Mucosa of rectum (tissue), 2 donors: ENCODE measurements around the gene GRB2.

Experiments used
- H3K27ac ChIP-seq, 2 donors: one replicate each; pipeline ENCODE4 v1.7.0; 2013; ENCODE audit warnings: inconsistent platforms in 2 of 2, low read depth in 2 of 2, low read length in 2 of 2
- H3K27me3 ChIP-seq, 2 donors: one replicate each; pipeline ENCODE4 v1.7.0; 2013; ENCODE audit warnings: low read length in 2 of 2; ENCODE audit not compliant: control insufficient read depth in 2 of 2, insufficient read depth in 2 of 2
- H3K36me3 ChIP-seq, 2 donors: one replicate each; pipeline ENCODE4 v1.7.0; 2013; ENCODE audit warnings: low read length in 2 of 2; ENCODE audit not compliant: control insufficient read depth in 2 of 2, insufficient read depth in 2 of 2
- H3K4me1 ChIP-seq, 2 donors: one replicate each; pipeline ENCODE4 v1.7.0; 2013; ENCODE audit warnings: low read length in 2 of 2, mild to moderate bottlenecking in 1 of 2; ENCODE audit not compliant: control insufficient read depth in 2 of 2, insufficient read depth in 2 of 2
- H3K4me3 ChIP-seq, 2 donors: one replicate each; pipeline ENCODE4 v1.7.0; 2013; ENCODE audit warnings: low read length in 2 of 2
- H3K9ac ChIP-seq, 2 donors: one replicate each; pipeline ENCODE4 v1.7.0; 2013; ENCODE audit warnings: low read length in 2 of 2, low read depth in 1 of 2, mild to moderate bottlenecking in 1 of 2
- H3K9me3 ChIP-seq, 2 donors: one replicate each; pipeline ENCODE4 v1.7.0; 2013; ENCODE audit warnings: low read length in 2 of 2; ENCODE audit not compliant: control insufficient read depth in 2 of 2
- donor health status: healthy.
- donor health status: Normal muscosa, but diverticular disease.

The GRB2 gene

DNA sequence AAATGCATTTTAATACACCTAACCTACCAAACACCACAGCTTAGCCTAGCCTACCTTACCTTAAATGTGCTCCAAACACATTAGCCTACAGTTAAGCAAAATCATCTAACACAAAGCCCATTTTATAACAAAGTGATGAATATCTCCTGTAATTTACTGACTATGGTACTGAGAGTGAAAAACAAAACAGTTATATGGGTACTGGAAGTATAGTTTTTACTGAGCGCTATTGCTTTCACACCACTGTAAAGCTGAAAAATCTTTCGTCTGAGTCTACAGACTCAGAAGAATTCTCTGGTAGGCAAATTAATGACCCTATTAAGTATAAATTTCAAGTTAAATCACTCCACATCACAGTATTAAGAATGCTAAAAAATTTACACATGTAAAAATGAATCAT lies 3.5 kb downstream of the GRB2 start:
- Histone ChIP-seq H3K27me3 (no peaks in the 10 kb centered on the region), H3K4me3 (no peak overlapping the region), H3K36me3 (no peaks in the 10 kb centered on the region), H3K9ac (no peak overlapping the region), H3K9me3 (no peaks in the 10 kb centered on the region), H3K4me1 (peaks cover 7 to 18% of the 10 kb centered on the region in 2 donors), H3K27ac (no peak overlapping the region)

DNA sequence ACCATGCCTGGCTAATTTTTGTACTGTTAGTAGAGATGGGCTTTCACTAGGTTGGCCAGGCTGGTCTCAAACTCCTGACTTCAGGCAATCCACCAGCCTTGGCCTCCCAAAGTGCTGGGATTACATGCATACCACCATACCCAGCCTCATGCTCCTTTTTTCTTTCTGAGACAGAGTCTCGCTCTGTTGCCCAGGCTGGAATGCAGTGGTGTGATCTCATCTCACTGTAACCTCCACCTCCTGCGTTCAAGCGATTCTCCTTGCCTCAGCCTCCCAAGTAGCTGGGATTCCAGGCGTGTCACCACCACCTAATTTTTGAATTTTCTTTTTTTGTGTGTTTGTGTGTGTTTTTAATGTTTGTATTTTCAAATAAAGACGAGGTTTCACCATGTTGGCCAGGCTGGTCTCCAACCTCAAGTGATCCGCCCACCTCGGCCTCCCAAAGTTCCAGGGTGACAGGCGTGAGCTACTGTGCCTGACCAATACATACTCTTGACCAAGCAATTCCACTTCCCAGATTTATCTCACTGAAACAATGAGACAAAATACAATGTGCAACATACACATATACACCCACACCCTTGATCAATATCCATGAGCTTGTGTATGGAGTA lies 5.0 kb downstream of the GRB2 start:
- Histone ChIP-seq H3K9me3 (no peaks in the 10 kb centered on the region), H3K9ac (no peak overlapping the region), H3K4me1 (peaks cover 0 to 13% of the 10 kb centered on the region in 2 donors), H3K36me3 (no peaks in the 10 kb centered on the region), H3K27me3 (no peaks in the 10 kb centered on the region), H3K27ac (no peak overlapping the region), H3K4me3 (no peak overlapping the region)

DNA sequence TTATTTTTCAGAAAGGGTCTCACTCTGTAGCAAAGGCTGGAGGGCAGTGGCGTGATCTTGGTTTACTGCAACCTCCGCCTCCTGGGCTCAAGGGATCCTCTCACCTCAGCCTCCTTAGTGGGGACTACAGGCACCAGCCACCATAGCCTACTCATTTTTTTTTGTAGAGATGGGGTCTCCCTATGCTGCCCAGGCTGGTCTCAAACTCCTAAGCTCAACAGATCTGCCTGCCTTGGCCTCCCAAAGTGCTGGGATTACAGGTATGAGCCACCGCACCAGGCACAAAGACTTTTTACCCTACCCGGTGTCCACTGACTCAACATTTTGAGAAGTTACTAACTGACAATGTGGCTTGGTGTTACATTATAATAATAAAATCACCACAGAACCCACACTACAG lies 7.2 kb downstream of the GRB2 start:
- H3K9me3 ChIP-seq, result no peaks in the 10 kb centered on the region
- no peaks in the 10 kb centered on the region for H3K27me3 ChIP-seq
- no peak overlapping the region for H3K9ac ChIP-seq
- no peaks in the 10 kb centered on the region for H3K36me3 ChIP-seq
- H3K4me3 ChIP-seq, result no peak overlapping the region
- peaks cover 14 to 25% of the 10 kb centered on the region in 2 donors for H3K4me1 ChIP-seq
- no peak overlapping the region for H3K27ac ChIP-seq

DNA sequence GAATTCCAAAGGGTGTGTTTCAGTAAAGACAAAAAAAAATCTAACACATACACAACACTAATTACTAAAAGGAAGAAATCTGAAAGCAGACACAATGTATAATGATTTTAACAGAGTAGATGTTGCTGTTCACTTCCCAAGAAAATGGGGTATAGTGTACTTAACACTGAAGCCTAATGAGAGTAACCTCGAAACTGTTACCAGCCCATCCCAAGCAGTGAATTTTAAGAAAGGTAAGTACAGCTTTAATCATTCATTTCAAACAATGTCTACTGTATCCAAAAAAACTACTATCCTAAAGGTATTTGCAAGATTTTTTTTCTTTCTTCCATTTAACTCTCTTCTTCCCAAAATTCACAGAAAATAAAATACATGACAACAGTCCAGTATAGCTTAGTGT lies 8.3 kb downstream of the GRB2 start:
- Histone ChIP-seq H3K9ac (no peak overlapping the region), H3K9me3 (no peaks in the 10 kb centered on the region), H3K4me3 (no peak overlapping the region), H3K4me1 (peaks cover 23 to 29% of the 10 kb centered on the region in 2 donors), H3K27me3 (no peaks in the 10 kb centered on the region), H3K27ac (no peak overlapping the region), H3K36me3 (no peaks in the 10 kb centered on the region)

DNA sequence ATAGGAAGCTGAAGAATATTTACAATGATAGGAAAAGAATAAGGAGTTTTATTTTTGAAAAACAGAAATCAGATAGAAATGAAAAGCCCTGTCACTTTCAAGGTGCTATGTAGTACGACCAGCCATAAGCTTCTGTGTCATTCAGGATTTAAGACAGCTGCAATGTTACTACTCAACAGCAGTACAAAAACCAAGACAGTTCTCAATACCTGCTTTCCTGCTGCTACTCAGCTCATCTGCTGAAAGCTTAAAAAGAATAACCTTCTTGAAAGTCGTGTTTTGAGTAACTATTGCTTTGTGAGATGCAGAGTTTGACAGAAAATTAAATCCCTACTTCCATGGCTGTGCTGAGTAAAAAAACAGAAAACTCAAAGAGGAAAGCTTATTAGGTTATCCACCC lies 8.7 kb downstream of the GRB2 start:
- Histone ChIP-seq H3K27ac (no peak overlapping the region), H3K4me3 (no peak overlapping the region), H3K4me1 (peaks cover 23 to 32% of the 10 kb centered on the region in 2 donors), H3K27me3 (no peaks in the 10 kb centered on the region), H3K36me3 (peaks cover 0 to 3% of the 10 kb centered on the region in 2 donors), H3K9ac (no peak overlapping the region), H3K9me3 (no peaks in the 10 kb centered on the region)

DNA sequence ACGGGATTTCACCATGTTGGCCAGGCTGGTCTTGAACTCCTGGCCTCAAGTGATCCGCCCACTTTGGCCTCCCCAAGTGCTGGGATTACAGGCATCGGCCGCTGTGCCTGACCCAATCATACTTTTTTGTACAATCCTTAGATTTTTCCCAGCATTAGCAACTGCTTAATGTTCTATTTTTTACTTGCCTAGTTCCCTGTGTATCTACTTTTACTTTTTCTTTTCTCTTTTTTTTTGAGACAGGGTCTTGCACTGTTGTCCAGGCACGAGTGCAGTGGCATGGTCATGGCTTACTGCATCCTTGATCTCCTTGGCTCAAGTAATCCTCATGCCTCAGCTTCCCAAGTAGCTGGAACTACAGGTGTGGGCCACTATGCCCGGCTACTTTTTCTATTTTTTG lies 9.5 kb downstream of the GRB2 start:
- Histone ChIP-seq H3K4me3 (no peak overlapping the region), H3K27ac (no peak overlapping the region), H3K27me3 (no peaks in the 10 kb centered on the region), H3K9me3 (no peaks in the 10 kb centered on the region), H3K36me3 (peaks cover 0 to 4% of the 10 kb centered on the region in 2 donors), H3K4me1 (peaks cover 23 to 32% of the 10 kb centered on the region in 2 donors), H3K9ac (no peak overlapping the region)

DNA sequence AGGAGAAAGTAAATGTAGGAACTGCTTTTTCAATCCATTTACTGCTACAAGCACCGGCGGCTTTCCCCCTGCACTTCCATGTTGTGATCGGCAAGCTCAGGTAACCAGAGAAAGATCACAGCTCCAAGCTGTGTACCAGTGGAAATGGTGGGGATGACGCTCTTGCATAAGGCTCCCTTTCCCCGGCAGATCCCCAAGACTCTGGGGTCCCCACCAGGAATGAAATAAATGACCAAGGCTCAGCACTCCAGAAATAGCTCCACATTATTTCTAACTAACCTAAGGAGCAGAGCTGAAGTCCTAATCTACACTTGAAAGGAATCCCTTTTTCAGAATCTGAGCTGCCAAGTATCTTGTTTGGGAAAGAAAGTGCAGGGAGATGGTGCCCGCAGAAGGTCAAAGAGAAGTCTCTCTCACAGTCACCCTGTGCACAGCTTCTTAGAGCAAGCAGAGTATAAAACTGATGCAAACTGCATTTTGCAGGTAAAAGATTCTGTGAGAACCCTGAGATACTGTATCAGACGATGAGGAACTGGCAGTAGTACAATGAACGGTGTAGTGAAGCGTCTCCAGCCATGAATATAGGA lies 11.1 kb downstream of the GRB2 start:
- Histone ChIP-seq H3K27ac (peak overlapping the region; percentile 71 to 85), H3K4me3 (peak overlapping the region; percentile 80 to 88), H3K36me3 (peaks cover 0 to 12% of the 10 kb centered on the region in 2 donors), H3K4me1 (peaks cover 23 to 32% of the 10 kb centered on the region in 2 donors), H3K27me3 (no peaks in the 10 kb centered on the region), H3K9ac (peak overlapping the region; percentile 66), H3K9me3 (no peaks in the 10 kb centered on the region)

DNA sequence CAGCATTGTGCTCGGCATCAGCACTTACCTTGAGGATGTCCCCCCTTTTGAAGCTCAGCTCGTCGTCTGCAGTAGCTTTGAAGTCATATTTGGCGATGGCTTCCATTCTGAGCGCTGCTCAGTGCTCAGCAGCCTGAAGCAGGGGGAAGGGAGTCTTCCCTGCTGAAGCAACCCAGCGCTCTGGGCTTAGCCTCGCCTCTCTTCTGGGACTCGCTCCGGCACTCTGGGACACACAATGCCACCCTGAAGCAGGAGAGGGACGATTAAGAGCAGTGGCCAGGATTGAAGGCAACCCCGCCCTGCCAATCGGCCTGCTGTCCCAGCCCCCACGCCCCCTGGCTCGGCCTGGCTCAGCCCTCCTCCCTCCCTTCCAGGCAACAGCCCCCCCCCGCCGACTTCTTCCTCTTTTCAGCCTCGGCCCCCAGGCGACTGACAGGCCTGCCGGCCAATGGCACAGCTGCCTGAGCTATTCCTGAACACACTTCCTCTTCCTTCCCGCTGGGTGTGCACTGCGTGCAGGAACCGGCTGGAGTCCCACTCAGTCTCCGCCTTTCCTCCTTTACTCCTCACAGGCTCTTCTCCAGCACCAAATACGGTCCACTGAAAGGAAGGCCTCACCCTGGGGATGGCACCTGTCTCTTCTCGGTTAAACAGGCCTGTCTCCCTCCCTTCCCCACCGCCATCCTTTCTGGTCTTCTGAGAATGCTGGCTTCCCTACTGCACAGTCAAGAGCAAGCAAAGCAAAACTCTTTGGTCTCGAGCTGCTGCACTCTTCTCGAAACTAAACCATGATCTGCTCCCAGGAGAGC lies 11.8 kb downstream of the GRB2 start:
- Histone ChIP-seq H3K4me1 (peaks cover 23 to 32% of the 10 kb centered on the region in 2 donors), H3K36me3 (peaks cover 0 to 12% of the 10 kb centered on the region in 2 donors), H3K27me3 (no peaks in the 10 kb centered on the region), H3K4me3 (peak overlapping the region; percentile 80 to 88), H3K9ac (peak overlapping the region; percentile 66 to 69), H3K9me3 (no peaks in the 10 kb centered on the region), H3K27ac (peak overlapping the region; percentile 73 to 85)

DNA sequence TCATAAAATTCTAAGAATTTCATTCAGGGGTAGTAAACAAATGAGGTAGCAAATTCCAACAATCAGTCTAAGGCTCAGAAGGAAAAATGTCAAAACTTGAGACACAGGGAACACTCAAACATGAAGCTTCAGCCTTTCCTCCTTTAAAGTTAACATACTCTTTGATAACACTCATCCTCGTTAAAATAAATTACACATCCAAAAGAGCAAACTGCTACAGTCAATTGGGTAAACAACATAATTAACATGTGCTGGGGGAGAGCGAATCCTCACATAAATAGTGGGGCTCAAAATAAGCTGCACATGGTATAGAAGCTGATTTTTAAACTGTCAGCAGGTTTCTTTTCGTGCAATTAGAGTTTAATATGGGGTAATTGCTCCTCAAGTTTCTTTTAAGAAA lies 12.9 kb downstream of the GRB2 start:
- no peaks in the 10 kb centered on the region for H3K27me3 ChIP-seq
- peaks cover 0 to 12% of the 10 kb centered on the region in 2 donors for H3K36me3 ChIP-seq
- H3K9me3 ChIP-seq, result no peaks in the 10 kb centered on the region
- no peak overlapping the region for H3K9ac ChIP-seq
- H3K27ac ChIP-seq, result no peak overlapping the region
- H3K4me1 ChIP-seq, result peaks cover 23 to 32% of the 10 kb centered on the region in 2 donors
- H3K4me3 ChIP-seq, result peak overlapping the region in 1 of 2 donors; percentile 88

DNA sequence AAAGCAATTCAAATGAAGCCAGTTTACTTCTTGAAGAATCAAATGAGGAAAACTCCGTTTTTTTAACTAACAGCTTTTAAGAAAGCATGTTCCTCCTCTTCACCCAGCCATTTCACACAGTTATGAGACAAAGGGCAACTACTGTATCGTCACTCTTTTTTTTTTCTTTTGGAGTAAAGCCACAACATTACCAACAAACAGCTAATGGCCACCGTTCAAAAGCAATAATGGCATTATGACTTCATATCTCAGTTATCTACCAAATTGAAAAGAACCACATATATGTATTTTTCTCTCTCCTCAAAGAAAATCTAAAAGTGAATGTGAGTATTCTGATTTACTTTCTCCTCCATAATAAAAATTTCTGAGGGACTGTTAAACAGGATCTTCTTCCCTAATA lies 14.5 kb downstream of the GRB2 start:
- Histone ChIP-seq H3K27ac (no peak overlapping the region), H3K9me3 (no peaks in the 10 kb centered on the region), H3K4me3 (no peak overlapping the region), H3K27me3 (no peaks in the 10 kb centered on the region), H3K36me3 (peaks cover 8 to 16% of the 10 kb centered on the region in 2 donors), H3K9ac (no peak overlapping the region), H3K4me1 (peaks cover 23 to 32% of the 10 kb centered on the region in 2 donors)
